GM19324 (cell line): ENCODE measurements around the gene DIAPH2.
A peak's percentile ranks its signal among the peaks of the same experiment; 100 is the strongest.

Experiments
- ATAC-seq: cut with Tn5 transposase; IDR thresholded peaks from one replicate; pipeline ENCODE4 v1.9.1; 2021; ENCODE audit warnings: mild to moderate bottlenecking, moderate library complexity; ENCODE audit not compliant: unreplicated experiment, low FRiP score

The DIAPH2 gene

DNA sequence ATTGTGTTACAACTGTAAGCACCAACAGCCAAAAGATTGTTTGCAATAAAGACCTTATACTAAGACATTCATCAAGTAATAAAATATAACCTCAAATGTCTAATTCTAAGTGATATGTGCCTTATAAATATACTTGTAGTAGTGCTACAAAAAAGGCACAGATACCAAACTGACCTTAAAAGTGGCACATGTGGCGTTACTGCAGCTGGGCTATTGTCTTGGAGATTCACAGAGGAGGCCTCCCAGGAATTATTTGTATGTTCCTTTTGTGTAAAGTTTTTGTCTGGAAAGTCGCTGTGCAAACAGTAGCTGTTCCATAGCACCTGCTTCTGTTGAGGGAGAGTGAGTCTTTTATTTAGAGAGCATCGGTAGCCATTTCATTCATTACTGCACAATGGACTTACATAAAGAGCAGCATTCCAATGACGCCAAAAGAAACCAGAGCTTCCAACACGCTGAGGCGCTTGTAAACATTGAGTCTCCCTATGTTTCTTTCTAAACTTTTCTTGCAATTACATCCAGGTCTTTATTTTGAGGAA is 342.8 kb downstream of the DIAPH2 start:
- no peak for ATAC-seq

DNA sequence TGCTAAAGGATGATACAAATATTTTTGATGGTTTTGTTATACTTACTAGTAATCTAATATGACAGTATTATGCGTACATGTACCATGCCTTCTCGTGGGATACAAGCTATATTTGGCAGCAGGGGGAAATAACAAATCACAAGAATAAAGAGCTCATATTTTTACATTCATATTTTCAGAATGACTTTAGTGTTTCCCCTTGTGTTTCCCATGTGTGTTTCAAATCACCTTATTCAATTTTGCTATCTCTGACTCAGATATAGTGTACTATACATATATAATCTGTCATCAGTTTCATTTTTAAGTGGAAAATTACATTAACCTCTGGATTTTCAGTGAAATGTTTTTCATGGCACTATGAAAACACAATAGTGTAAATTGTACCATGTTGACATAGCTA is 345.8 kb downstream of the DIAPH2 start:
- no peak for ATAC-seq

- ATAC-seq, result no peak
Observed at GRCh38 chrX:97030947-97031346, 346.3 kb downstream of the DIAPH2 start.

- ATAC-seq, result peak; percentile 54
Observed at GRCh38 chrX:97039363-97040029, 354.9 kb downstream of the DIAPH2 start.

GRCh38 chrX:97045470-97045869 is 360.8 kb downstream of the DIAPH2 start:
- ATAC-seq, result no peak

DNA sequence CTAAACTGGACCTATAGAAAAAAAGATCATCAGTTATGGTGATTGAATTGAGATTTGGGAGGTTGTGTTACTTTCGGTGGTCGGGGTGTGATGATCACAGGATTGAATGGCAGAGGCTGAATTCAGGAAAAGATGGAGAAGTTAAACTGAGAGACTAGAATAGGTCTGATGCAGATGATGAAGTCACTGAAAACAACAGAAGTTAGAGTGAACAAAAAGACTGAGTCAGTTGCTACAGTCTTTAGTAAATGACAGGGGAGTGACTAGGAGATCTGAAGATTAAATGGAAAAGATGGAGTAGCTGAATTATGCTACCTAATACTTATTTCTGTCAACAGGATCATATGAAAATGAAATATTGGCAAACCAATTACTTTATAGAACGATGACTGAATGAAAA is 362.2 kb downstream of the DIAPH2 start:
- ATAC-seq, result no peak

DNA sequence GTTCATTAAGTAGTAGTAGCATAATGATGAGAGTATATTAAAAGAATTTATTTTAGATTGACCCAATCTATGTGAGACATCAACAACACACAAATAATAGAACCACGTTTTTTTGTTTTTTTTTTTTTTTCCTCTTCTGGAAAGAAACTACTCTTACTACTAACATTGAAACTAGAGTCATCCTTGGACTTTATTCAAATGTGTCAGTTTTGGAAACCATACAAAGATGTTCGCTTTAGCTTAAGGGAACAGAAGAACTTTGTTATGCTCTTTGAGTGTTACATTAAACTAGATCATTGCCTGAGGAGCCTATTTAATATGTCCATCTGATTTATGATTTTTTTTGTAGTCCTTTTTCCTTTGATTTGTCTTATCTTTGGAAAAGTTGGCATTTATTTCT is 365.8 kb downstream of the DIAPH2 start:
- no peak for ATAC-seq

DNA sequence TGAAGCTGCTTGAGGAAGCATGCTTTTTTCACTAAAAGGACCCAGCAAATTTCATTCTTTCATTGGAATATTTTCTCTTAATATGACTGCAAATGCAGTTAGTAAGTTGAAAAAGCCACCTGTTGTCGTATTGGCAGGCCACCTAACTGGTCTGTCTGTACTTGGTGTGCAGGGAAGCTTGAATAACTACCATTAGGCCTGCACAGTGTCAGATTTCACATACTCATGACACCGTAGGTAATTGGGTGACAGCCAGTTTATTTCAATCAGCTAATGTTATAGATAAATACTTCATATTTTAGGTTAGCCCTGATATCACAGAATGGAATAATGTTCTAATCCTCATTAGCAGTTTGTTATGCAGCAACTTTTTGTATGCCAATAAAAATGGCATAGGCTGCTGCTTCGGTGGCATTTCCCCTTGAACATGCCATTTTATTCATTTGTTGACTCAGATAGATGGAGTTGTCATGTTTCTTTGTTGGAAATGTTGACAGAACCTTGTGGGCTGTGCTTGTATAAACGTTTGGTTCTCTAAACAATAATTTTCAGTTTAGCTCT is 372.8 kb downstream of the DIAPH2 start:
- no peak for ATAC-seq

- no peak for ATAC-seq
Observed at GRCh38 chrX:97060020-97060419, 375.4 kb downstream of the DIAPH2 start.

- no peak for ATAC-seq
Observed at GRCh38 chrX:97065066-97065465, 380.4 kb downstream of the DIAPH2 start.

GRCh38 chrX:97065973-97066372 is 381.3 kb downstream of the DIAPH2 start:
- ATAC-seq, result no peak

DNA sequence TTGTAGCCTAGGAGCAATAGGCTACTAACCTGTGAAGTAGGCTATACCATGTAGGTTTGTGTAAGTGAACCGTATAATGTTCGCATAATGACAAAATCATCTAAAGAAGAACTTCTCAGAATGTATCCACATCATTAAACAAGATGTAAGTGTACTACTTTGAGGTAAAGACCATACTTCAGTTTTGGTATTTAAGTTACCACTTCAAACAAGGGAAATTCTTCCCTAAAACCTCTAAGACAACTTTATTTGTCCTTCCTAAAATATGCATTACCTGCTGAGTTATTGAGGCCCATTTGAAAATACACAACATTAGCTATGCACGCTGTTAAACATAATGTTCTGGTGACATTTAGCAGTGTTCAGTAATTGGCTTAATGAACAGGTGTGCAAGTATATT is 381.7 kb downstream of the DIAPH2 start:
- no peak for ATAC-seq

GRCh38 chrX:97070346-97070745 is 385.7 kb downstream of the DIAPH2 start:
- no peak for ATAC-seq

GRCh38 chrX:97074400-97074799 is 389.8 kb downstream of the DIAPH2 start:
- no peak for ATAC-seq

- no peak for ATAC-seq
Observed at GRCh38 chrX:97089116-97089515, 404.5 kb downstream of the DIAPH2 start.

DNA sequence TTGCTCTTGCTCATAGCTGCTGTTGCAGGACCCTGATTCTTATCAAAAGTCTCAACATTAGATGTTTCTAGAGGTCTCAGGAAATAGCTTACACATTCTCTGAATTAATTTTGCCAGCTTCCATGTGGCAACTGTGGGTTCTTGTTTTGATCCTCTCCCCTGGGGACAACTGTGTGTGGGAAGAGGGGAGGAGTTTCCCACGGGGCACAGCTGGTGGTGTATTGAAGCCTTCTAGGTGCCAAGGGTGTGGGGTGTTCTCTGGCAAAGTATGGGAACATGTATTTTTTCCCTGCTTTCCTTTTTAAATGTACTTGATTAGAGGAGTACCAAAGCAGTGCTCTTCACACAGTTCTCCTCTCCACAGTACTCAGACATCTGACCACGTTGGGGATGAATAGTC is 411.7 kb downstream of the DIAPH2 start:
- no peak for ATAC-seq

- ATAC-seq, result no peak
Observed at GRCh38 chrX:97102938-97103337, 418.3 kb downstream of the DIAPH2 start.

- no peak for ATAC-seq
Observed at GRCh38 chrX:97109730-97110129, 425.1 kb downstream of the DIAPH2 start.

GRCh38 chrX:97117572-97117971 is 432.9 kb downstream of the DIAPH2 start:
- no peak for ATAC-seq

- ATAC-seq, result no peak
Observed at GRCh38 chrX:97119474-97120109, 434.9 kb downstream of the DIAPH2 start.

- ATAC-seq, result no peak
Observed at GRCh38 chrX:97123001-97123400, 438.4 kb downstream of the DIAPH2 start.

DNA sequence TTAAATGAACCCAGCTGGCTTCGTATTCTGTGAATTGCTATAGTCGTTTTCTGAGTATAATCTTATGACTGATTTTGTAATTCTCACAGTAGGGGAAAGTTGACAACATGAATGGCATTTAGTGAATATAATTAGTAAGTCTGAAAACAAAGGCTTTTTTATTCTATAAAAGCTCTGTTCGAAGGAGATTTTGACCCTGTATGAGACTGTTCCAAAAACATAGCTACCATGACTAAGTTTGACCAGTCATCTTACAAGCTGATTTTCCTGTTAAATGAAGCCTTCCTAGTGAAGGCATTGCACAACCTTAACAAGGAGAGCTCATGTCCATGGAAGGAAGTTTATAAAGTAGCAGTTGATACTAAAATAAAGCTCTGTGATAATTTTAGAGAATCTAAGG is 441.4 kb downstream of the DIAPH2 start:
- ATAC-seq, result no peak
